Stimulated activated effector memory CD8-positive, alpha-beta T cell treated with anti-CD3 and anti-CD28 coated beads, Interleukin-12 subunit alpha, Interleukin-12 subunit beta, amount 100 ng/mL, for 72 hours (primary cell): Measurements from ENCODE around the gene CCDC88C.

ENCODE experiments used
- ATAC-seq: fragments of 150-1000 bp; cut with Tn5 transposase; 2 replicates; pipeline ENCODE4 v1.10.0; 2021
- DNase-seq, 2 donors: peaks; one replicate each; pipeline ENCODE4 v3.0.0; 2021 to 2022; ENCODE audit warnings: low spot score in 2 of 2
- H3K27ac Mint-ChIP-seq: one replicate; pipeline ENCODE4 v1.8.0; 2022; ENCODE audit warnings: mild to moderate bottlenecking, mixed read lengths
- H3K36me3 Mint-ChIP-seq: one replicate; pipeline ENCODE4 v1.8.0; 2022; ENCODE audit warnings: mild to moderate bottlenecking, mixed read lengths
- H3K4me1 Mint-ChIP-seq: one replicate; pipeline ENCODE4 v1.8.0; 2022; ENCODE audit warnings: mixed read lengths
- H3K4me3 Mint-ChIP-seq: one replicate; pipeline ENCODE4 v1.8.0; 2022; ENCODE audit warnings: mild to moderate bottlenecking, mixed read lengths
- H3K9me3 Mint-ChIP-seq: one replicate; pipeline ENCODE4 v1.8.0; 2022; ENCODE audit warnings: mixed read lengths

CCDC88C gene

DNA sequence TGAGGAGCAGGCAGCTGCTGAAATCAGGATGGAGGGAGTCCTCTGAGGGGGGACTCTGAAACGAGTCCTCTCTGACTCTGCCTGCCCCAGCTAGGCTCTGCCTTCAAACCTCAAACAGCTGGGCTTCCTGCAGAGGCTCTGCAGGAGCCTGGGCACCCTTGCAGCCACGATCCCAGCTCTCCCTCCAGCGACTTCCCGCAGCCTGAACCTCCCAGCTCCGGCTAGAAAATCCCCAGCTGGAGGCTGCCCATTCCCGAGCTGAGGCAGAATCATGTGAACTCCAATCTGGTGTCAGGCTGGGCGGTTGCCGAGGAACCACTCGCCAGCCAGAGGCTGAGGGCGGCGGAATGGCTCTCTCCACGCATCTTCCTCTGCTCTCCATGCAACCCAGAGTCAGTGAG, 173.1 kb downstream of the CCDC88C start, which contains the start of gene GPR68:
GPR68 (minus strand) TSS at position 204 of the 401 bp plus-strand sequence. CDS start 9,654 bp downstream, outside the sequence.
- Mint-ChIP-seq H3K36me3 (peaks cover 98% of the 10 kb centered on the region), H3K9me3 (peaks cover 4% of the 10 kb centered on the region), H3K4me1 (peaks cover 73% of the 10 kb centered on the region), H3K27ac (peak within 1 kb of the TSS; percentile 93), H3K4me3 (peak within 1 kb of the TSS; percentile 85)
- no peak for DNase-seq
- no peak for ATAC-seq

DNA sequence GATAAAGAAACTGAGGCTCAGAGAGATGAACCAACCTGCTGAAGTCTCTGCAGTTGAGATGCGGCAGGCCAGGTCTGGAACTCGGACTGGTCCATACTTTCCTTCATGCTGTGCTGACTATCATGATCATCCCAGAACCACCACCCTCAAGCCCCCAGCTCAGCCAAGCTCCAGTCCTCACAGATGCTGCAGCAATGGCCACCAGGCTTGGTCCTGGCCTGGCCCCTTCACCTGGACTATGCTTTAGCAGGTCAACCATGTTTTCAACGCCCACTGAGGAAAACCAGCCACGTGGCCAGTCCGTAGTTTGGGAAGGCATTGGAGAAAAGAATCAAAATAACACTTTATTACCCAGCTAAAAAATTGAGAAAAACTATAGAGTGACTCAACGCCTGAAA, 174.5 kb downstream of the CCDC88C start:
- no peak for ATAC-seq

DNA sequence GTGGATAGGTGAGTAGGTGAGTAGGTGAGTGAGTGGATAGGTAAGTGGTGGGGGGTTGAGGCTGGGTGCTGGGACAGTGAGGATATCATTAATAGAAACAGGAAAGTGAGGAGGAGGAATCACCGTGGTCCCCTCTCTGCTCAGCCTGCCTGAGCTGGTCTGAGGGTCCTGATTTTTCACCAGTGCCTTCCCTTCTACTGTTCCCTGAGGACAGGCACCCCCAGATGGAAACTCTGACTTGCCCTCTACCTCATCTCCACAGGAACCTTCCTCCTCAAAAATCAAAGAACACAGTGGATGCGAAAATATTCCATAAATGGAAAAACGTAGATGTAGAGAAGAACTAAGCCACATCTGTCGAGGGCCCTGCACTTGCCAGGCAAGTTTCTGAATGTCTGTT, 175.0 kb downstream of the CCDC88C start:
- ATAC-seq (no peak), DNase-seq (no peak)
- Mint-ChIP-seq H3K4me1 (peaks cover 74% of the 10 kb centered on the region), H3K36me3 (peaks cover 100% of the 10 kb centered on the region), H3K9me3 (peaks cover 4% of the 10 kb centered on the region), H3K27ac (peak overlapping the region; percentile 93), H3K4me3 (peak overlapping the region; percentile 85)

More for the DNA sequence above, 174.5 kb downstream of the CCDC88C start:
- peak overlapping the region; percentile 85 for H3K4me3 Mint-ChIP-seq
- H3K27ac Mint-ChIP-seq = peak overlapping the region; percentile 93
- DNase-seq = no peak
- H3K36me3 Mint-ChIP-seq = peaks cover 100% of the 10 kb centered on the region
- peaks cover 74% of the 10 kb centered on the region for H3K4me1 Mint-ChIP-seq
- H3K9me3 Mint-ChIP-seq = peaks cover 4% of the 10 kb centered on the region

DNA sequence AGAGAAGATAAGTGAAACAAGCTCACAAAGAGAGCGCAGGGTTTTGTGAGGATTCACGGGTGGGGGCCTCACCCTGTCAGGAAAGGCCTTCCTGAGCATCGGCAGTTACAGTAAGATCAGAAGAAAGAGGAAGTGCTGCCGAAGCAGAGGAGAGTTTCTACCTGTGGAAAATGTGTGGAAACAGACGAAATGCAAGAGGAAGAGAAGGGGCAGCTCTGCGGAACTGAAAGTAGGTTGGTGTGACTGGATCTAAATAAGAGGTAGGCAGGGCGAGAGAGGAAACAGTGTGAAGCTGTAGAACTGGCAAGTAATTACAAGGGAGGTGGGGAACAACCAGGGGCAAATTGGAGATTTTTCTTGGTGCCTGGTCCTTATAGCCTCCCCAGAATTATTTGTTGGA, 175.8 kb downstream of the CCDC88C start:
- DNase-seq = no peak
- no peak for ATAC-seq
- peaks cover 74% of the 10 kb centered on the region for H3K4me1 Mint-ChIP-seq
- peak overlapping the region; percentile 93 for H3K27ac Mint-ChIP-seq
- H3K36me3 Mint-ChIP-seq = peaks cover 100% of the 10 kb centered on the region
- H3K9me3 Mint-ChIP-seq = no peaks in the 10 kb centered on the region
- H3K4me3 Mint-ChIP-seq = peak overlapping the region; percentile 85

DNA sequence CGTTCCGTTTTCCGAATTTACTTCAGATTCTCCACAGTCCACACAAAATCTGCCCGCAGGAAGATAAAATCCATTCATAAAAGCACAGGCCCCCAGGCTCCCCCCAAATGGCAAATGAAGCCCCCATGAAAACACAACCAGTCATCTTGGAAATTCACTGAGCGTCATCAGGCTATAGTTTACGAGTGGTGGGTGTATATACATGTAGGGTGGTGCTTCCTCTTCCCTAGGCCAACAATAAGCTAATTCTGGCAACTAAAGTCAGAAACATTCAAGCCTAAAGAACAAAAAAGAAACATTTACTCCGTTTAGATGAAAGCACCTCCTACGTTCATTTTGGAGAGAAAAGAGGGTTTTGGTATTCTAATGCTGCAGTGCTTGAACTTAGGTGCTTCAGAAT, 179.0 kb downstream of the CCDC88C start:
- Mint-ChIP-seq H3K4me3 (peak overlapping the region; percentile 85), H3K27ac (peak overlapping the region; percentile 93), H3K9me3 (no peaks in the 10 kb centered on the region), H3K4me1 (peaks cover 68% of the 10 kb centered on the region), H3K36me3 (peaks cover 100% of the 10 kb centered on the region)
- DNase-seq = no peak
- no peak for ATAC-seq

DNA sequence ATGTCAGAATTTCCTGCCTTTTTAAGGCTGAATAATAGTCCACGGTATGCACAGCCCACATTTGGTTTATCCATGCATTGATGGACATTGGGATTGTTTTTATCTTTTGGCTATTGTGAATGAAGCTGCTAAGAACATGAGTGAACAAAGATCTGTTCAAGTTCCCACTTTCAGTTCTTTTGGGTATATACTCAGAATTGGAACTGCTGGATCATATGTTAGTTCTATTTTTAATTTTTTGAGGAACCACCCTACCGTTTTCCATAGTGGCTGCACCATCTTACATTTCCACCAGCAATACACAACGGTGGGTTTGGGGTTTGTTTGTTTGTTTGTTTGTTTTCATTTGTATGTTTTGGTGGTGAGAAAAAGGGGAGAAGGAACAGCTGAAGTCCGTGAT, 179.5 kb downstream of the CCDC88C start:
- Mint-ChIP-seq H3K4me1 (peaks cover 73% of the 10 kb centered on the region), H3K36me3 (peaks cover 100% of the 10 kb centered on the region), H3K4me3 (peak overlapping the region; percentile 85), H3K27ac (peak overlapping the region; percentile 93), H3K9me3 (no peaks in the 10 kb centered on the region)
- ATAC-seq (no peak), DNase-seq (no peak)

DNA sequence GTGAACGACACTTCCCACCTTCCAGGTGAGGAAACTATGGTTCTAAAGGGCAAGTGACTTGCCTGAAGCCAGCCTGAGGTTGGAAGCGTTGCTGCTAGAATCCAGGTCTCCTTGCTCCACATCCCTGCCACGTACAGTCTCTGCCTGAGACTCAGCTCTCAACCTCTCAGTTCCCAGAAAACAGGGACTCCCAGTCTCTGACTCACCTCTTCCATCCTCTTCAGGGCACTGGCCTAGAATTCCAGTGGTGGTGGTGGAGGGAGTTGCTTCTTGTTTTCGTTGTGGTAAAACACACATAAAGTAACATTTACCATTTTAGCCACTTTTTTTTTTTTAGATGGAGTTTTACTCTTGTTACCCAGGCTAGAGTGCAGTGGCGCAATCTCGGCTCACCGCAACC, 180.4 kb downstream of the CCDC88C start:
- Mint-ChIP-seq H3K4me3 (no peak overlapping the region), H3K27ac (peak overlapping the region; percentile 93), H3K4me1 (peaks cover 79% of the 10 kb centered on the region), H3K9me3 (no peaks in the 10 kb centered on the region), H3K36me3 (peaks cover 100% of the 10 kb centered on the region)
- no peak for ATAC-seq
- no peak for DNase-seq

DNA sequence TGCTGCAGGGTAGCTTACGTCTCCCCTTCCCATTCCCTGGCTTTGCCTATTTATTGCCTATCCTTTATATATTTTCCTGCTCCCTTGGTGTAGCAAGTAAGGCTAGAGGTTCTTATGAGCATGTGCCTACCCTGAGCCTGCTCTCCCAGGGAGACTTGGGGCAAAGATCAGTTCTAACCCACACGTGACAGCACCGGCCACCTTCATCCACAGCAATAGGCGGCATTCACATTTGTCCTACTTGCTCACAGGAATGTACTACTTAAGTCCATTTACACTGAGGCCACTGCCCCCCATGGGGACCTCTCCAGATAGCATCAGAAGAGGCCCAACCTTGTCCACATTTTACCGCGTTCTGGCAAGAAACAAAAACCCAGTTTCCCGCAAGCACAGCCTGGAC, 181.8 kb downstream of the CCDC88C start:
- H3K27ac Mint-ChIP-seq = peak overlapping the region; percentile 93
- H3K4me1 Mint-ChIP-seq = peaks cover 80% of the 10 kb centered on the region

DNA sequence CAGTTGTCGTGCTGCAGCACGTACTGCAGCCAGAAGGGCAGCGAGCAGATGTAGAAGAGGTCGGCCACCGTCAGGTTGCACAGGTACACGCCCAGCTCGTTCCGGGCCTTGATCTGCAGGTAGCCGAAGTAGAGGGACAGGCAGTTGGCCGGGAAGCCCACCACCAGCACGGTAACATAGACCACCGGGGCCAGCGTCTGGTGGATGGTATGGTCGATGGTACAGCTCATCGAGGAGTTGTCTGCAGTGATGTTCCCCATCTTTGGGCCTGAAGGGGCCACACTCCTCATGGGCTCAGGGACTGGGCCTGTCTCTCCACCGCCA, 182.9 kb downstream of the CCDC88C start:
- Mint-ChIP-seq H3K36me3 (peaks cover 89% of the 10 kb centered on the region), H3K27ac (peak overlapping the region; percentile 93), H3K9me3 (no peaks in the 10 kb centered on the region), H3K4me1 (peaks cover 82% of the 10 kb centered on the region), H3K4me3 (no peak overlapping the region)
- DNase-seq (no peak), ATAC-seq (no peak)

More for the DNA sequence above, 181.8 kb downstream of the CCDC88C start:
- Mint-ChIP-seq H3K4me3 (no peak overlapping the region), H3K9me3 (no peaks in the 10 kb centered on the region), H3K36me3 (peaks cover 96% of the 10 kb centered on the region)
- no peak for ATAC-seq
- no peak for DNase-seq

DNA sequence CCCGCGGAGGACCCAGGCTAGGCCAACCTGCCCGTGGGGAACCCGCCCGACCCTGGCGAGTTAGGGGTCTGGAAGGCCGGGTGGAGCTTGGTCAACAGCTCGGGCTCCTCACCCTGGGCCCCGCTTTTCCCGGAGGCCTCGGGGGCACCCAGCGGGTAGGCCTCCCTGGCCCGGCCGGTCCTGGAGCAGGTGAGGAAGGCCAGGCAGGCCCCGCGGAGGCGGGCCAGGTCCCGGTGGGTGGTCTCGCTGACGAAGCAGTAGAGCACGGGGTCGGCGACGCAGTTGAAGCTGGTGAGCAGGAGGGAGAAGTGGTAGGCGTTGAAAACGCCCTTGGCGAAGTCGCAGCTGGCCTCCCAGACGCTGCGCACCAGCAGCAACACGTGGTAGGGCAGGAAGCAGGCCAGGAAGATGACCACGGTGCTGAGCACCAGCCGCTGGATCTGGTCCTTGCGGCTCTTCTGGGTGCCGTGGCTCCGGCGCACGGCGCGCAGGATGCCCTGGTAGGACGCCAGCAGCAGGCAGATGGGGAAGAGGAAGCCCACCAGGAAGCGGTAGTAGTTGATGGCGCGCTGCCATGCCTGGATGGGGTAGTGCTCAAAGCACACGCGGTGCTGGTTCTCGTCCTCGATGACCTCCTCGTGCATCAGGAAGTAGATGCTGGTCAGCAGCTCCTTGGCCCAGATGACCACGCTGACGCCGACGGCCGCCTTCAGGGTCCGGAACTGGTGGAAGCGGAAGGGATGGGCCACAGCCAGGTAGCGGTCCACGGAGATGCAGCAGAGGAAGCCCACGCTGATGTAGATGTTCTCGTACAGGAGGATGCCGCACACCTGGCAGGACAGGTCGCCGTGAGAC, 183.5 kb downstream of the CCDC88C start:
- DNase-seq (no peak), ATAC-seq (no peak)
- Mint-ChIP-seq H3K4me3 (no peak overlapping the region), H3K27ac (peak overlapping the region; percentile 93), H3K4me1 (peaks cover 82% of the 10 kb centered on the region), H3K9me3 (no peaks in the 10 kb centered on the region), H3K36me3 (peaks cover 87% of the 10 kb centered on the region)

DNA sequence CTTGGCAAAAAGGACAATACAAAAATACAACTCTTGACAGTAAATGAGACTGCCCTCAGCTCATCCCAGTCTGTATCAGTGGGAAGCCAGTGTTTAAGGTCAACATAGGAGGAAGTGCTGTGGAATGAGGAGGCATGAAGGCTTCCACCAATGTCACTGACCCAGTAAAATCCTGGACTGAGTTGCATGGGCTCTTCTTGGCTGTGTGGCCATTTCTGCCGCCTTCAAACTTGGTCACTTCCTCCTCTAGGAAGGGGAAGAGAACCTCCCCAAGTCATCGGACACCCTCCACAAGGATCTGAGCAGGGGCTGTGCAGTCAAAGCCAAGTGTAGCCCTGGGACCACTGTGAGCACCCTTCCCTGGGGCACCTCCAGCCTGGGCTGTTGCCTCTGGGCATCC, 185.0 kb downstream of the CCDC88C start:
- DNase-seq (no peak), ATAC-seq (no peak)
- H3K36me3 Mint-ChIP-seq = peaks cover 82% of the 10 kb centered on the region
- peak overlapping the region; percentile 71 for H3K4me3 Mint-ChIP-seq
- H3K4me1 Mint-ChIP-seq = peaks cover 82% of the 10 kb centered on the region
- peak overlapping the region; percentile 95 for H3K27ac Mint-ChIP-seq
- no peaks in the 10 kb centered on the region for H3K9me3 Mint-ChIP-seq

DNA sequence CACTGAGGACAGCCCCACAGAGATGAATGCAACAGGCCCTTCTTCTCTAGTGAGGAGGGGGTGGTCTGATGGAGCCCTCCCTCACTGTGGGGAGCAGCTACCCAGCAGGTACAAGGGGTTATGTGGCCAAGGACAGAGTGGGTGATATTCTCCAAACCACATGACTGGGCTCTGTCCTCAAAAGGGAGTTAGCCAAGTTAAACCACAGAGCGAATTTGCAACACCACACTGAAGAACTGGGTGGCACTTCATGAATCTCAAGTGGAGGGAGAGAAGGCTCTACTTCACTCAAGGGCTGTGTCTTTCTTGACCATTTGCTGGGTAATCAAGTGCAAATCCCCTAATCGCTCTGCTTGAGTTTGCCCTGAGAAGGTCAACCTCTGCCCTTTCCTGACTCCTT, 185.6 kb downstream of the CCDC88C start:
- H3K4me3 Mint-ChIP-seq = peak overlapping the region; percentile 71
- H3K9me3 Mint-ChIP-seq = no peaks in the 10 kb centered on the region
- ATAC-seq = no peak
- H3K36me3 Mint-ChIP-seq = peaks cover 82% of the 10 kb centered on the region
- peak overlapping the region; percentile 95 for H3K27ac Mint-ChIP-seq
- no peak for DNase-seq
- peaks cover 82% of the 10 kb centered on the region for H3K4me1 Mint-ChIP-seq

DNA sequence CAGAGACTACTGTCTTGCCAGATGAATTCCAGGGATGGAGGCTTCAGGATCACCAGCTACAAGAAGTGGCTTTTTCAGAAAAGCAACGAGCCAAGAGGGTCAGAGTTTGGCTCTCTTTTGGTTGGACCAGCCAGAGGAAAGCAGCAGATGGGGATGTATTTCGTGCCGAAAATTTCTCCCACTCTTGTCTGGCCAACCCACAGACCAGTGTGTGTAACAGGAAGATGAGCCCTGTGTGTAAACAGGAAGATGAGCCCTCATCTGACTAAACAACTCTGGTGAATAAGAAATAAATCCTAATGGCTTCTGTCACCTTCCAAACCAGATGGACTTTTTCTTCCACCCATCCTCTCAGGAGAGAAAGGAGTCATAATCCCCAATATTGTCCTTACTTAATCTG, 186.2 kb downstream of the CCDC88C start:
- Mint-ChIP-seq H3K4me1 (peaks cover 87% of the 10 kb centered on the region), H3K27ac (peak overlapping the region; percentile 95), H3K4me3 (peak overlapping the region; percentile 71), H3K9me3 (no peaks in the 10 kb centered on the region), H3K36me3 (peaks cover 81% of the 10 kb centered on the region)
- DNase-seq = no peak
- ATAC-seq = no peak

DNA sequence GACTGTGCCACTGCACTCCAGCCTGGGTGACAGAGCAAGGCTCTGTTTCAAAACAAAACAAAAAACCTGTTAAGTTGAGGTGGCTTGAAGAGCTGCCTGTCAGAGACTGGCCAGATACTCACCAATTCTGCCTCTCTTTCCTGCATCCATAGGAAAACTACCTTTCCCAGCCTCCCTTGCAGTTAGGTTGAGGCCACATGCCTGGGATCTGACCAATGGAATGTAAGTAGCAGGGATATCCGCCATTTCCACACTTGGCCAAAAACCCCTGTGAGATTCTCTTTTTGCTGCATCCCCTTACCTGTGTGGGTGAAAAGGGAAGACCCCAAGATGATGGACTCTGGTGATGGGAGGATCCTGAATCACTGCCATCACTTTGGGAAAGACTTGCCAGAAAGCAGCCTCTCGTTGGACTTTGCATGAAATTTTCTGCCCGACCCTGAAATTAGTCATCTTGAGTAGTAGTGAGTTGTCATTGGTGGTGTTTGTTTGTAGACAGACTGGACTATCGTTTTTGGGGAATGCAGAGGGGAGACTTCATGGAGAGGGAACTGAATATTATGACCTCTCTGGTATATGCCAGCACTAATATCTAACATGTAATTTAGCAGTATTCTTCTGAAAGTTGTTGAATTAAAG, 187.1 kb downstream of the CCDC88C start:
- DNase-seq (no peak), ATAC-seq (no peak)
- H3K4me3 Mint-ChIP-seq = peak overlapping the region; percentile 71
- peaks cover 79% of the 10 kb centered on the region for H3K36me3 Mint-ChIP-seq
- peaks cover 90% of the 10 kb centered on the region for H3K4me1 Mint-ChIP-seq
- peak overlapping the region; percentile 95 for H3K27ac Mint-ChIP-seq
- no peaks in the 10 kb centered on the region for H3K9me3 Mint-ChIP-seq

DNA sequence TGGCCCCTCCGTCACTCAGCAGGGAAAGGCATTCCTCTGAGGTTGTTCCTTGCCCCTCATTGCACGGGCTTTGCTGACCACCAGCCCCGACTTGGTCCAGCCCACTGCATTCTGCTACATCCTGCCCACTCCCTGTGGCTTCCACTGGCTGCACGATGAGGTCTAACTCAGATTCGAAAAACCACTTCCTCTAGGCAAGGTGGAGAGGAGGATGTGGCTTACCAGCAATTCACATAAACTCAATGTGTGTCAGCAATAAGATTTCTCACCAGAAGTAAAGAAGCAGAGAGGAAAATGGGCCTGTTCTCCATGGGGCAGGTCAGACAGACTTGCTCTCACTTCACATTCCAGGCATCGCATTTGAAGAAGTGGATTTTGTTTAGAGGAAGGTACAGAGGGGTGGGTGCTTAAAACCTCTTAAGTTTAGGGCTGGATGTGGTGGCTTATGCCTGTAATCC, 187.8 kb downstream of the CCDC88C start:
- Mint-ChIP-seq H3K4me1 (peaks cover 94% of the 10 kb centered on the region), H3K36me3 (peaks cover 72% of the 10 kb centered on the region), H3K4me3 (peak overlapping the region; percentile 71), H3K27ac (peak overlapping the region; percentile 95), H3K9me3 (no peaks in the 10 kb centered on the region)
- DNase-seq (peak; percentile 60 to 87), ATAC-seq (peak; percentile 66)

DNA sequence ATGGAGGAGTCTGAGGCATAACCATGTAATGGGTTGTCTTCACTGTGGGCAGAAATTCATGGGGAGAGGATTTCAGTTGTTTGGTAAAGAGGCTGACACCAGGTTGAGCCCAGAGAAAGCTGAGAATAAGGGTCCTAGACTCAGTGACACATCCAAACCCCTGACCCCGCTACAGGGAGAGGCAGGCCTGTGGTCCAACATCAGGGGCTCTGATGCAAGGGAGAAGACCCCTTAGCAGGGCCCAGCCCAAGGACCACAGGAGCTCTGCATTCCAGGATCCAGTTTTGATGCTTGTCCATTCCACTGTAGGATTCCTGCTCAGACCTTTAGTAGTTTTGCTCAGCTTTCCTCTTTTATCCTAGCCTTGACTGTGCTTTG, 188.6 kb downstream of the CCDC88C start:
- DNase-seq (no peak), ATAC-seq (no peak)
- peak overlapping the region; percentile 95 for H3K27ac Mint-ChIP-seq
- H3K4me1 Mint-ChIP-seq = peaks cover 90% of the 10 kb centered on the region
- peaks cover 72% of the 10 kb centered on the region for H3K36me3 Mint-ChIP-seq
- H3K9me3 Mint-ChIP-seq = no peaks in the 10 kb centered on the region
- H3K4me3 Mint-ChIP-seq = peak overlapping the region; percentile 71
